OCI-LY7 (cell line): ENCODE measurements around the gene GRID2IP. TPM values are rescaled to one million over a fixed set of nuclear protein-coding genes. Genes with fewer than 3 reads are reported as not detected.
"Not testable (repeated sequence)": the region's sequence is repeated elsewhere in the genome, so short reads cannot be mapped to it uniquely, and the experiment has no call there.

Experiments used
- BruUV-seq: library from RNA; stranded (reverse); fragments of 400-500 nt; replicated peaks from 2 replicates; lab custom pipeline; 2021; lab: Mats Ljungman, UMichigan
- CTCF ChIA-PET: fragments of 300-600 bp; sonication (Branson Sonifier 250); formaldehyde crosslinking; loops from one replicate; lab custom pipeline; 2022; ENCODE audit warnings: antibody characterized with exemption; ENCODE audit not compliant: unreplicated experiment; lab: Charles Lee
- POLR2A ChIA-PET: fragments of 300-600 bp; sonication (Branson Sonifier 250); formaldehyde crosslinking; loops from one replicate; lab custom pipeline; 2022; ENCODE audit warnings: antibody characterized with exemption; lab: Charles Lee
- DNase-seq: peaks from one replicate; pipeline ENCODE4 v3.0.0-alpha.2; 2015; ENCODE audit warnings: low spot score
- H2AFZ ChIP-seq: fragments of 200-600 bp; sonication (generic), shearing (Covaris generic); 2 replicates; pipeline ENCODE4 v1.6.1; 2014; ENCODE audit warnings: mild to moderate bottlenecking, antibody characterized with exemption, low read length, moderate library complexity
- H3K27ac ChIP-seq: fragments of 200-600 bp; sonication (generic); 2 replicates; pipeline ENCODE4 v1.5.1; 2014; ENCODE audit warnings: mixed run types, low read depth, mild to moderate bottlenecking, moderate library complexity, low read length, inconsistent platforms; ENCODE audit not compliant: poor library complexity, severe bottlenecking
- H3K36me3 ChIP-seq: fragments of 200-600 bp; sonication (generic); 2 replicates; pipeline ENCODE4 v1.6.1; 2014; ENCODE audit warnings: mild to moderate bottlenecking, antibody characterized with exemption, low read length, moderate library complexity, mixed read lengths; ENCODE audit not compliant: insufficient read depth
- H3K4me1 ChIP-seq: fragments of 200-600 bp; sonication (generic); 2 replicates; pipeline ENCODE4 v1.5.1; 2014; ENCODE audit warnings: mild to moderate bottlenecking, low read length; ENCODE audit not compliant: insufficient read depth, poor library complexity, severe bottlenecking
- H3K4me2 ChIP-seq: fragments of 200-600 bp; sonication (generic); 2 replicates; pipeline ENCODE4 v1.6.1; 2014; ENCODE audit warnings: mild to moderate bottlenecking, low read length
- H3K4me3 ChIP-seq: fragments of 200-600 bp; sonication (generic); 2 replicates; pipeline ENCODE4 v1.5.1; 2014; ENCODE audit warnings: mild to moderate bottlenecking, low read depth, low read length; ENCODE audit not compliant: poor library complexity, severe bottlenecking
- H3K79me2 ChIP-seq: fragments of 200-600 bp; sonication (generic); 2 replicates; pipeline ENCODE4 v1.6.1; 2016; ENCODE audit warnings: low read depth, mild to moderate bottlenecking, low read length, moderate library complexity, mixed read lengths; ENCODE audit not compliant: insufficient read depth
- H3K9me2 ChIP-seq: fragments of 200-600 bp; sonication (generic); 2 replicates; pipeline ENCODE4 v1.6.1; 2016; ENCODE audit warnings: mild to moderate bottlenecking, low read length, mixed read lengths; ENCODE audit not compliant: insufficient read depth
- H3K9me3 ChIP-seq: fragments of 200-600 bp; sonication (generic); 2 replicates; pipeline ENCODE4 v1.6.1; 2014; ENCODE audit warnings: mild to moderate bottlenecking, mixed run types, low read length, mixed read lengths
- H4K20me1 ChIP-seq: fragments of 200-600 bp; sonication (generic); 2 replicates; pipeline ENCODE4 v1.6.1; 2014; ENCODE audit warnings: mild to moderate bottlenecking, antibody characterized with exemption, low read length, moderate library complexity, mixed read lengths; ENCODE audit not compliant: insufficient read depth
- EZH2phosphoT487 ChIP-seq: fragments of 200-600 bp; sonication (generic); IDR thresholded peaks from 2 replicates; pipeline ENCODE4 v1.6.1; 2018; ENCODE audit warnings: low read depth, borderline replicate concordance, mild to moderate bottlenecking, mixed run types, antibody characterized with exemption, low read length, moderate library complexity, mixed read lengths
- intact Hi-C: fragments of 100-400 bp; cut with micrococcal nuclease; formaldehyde crosslinking; loops from one replicate; pipeline ENCODE4 v1.10.0; 2022; ENCODE audit not compliant: unreplicated experiment
- total RNA-seq, 2 experiments: library from RNA; depleted of rRNA in 1 of 2; stranded (reverse); fragments of >200 nt in 1 of 2; shearing (Covaris generic) in 1 of 2; gene quantifications; 2 replicates each; pipeline ENCODE4 v1.2.3, GENCODE V29; 2014 to 2022
- TF ChIP-seq, protein P1 (sequence below): fragments of 200-600 bp; sonication (generic); conservative IDR thresholded peaks from 2 replicates; pipeline ENCODE4 v1.5.1; 2014; ENCODE audit warnings: mild to moderate bottlenecking, antibody characterized with exemption, low read length, moderate library complexity, mixed read lengths

Gene GRID2IP
- total RNA-seq, 2 experiments from 2014 or later = 0.16 to 0.32 TPM

DNA sequence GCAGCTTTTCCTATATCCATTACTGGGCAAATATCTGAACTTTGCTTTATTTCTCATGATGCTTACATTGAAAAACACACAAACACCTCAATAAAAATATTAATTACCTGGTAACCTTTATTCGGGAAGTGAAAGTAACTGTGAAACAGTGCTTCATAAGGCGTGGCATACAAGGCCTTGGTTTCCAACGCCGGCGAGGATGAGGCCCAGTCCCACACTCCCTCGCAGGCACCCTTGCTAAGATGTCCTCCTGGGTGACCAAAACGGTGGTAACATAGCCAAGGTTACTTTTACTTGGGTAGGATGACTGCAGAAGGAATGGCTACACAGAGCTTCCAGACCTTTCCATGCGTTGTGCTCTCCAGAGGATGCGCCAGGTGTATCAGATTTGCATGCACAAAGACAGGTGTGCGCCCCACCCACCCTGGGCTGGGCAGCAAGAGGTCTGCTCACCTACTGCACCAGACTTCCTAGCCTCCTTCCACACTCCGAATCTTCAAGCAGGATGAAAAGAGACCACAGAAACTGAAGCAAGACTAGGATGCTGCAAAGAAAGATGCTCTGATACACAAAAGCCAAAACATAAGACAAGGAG lies 90.2 kb downstream of the GRID2IP start:
- H3K4me2 ChIP-seq = no peak overlapping the region
- DNase-seq = no peak
- H3K4me3 ChIP-seq = no peak overlapping the region
- no peak overlapping the region for H2AFZ ChIP-seq
- H3K9me3 ChIP-seq = no peaks in the 10 kb centered on the region
- intact Hi-C loops = no loop called here
- no peaks in the 10 kb centered on the region for H3K79me2 ChIP-seq
- no peak for TF ChIP-seq EZH2phosphoT487
- TF ChIP-seq, protein P1, sequence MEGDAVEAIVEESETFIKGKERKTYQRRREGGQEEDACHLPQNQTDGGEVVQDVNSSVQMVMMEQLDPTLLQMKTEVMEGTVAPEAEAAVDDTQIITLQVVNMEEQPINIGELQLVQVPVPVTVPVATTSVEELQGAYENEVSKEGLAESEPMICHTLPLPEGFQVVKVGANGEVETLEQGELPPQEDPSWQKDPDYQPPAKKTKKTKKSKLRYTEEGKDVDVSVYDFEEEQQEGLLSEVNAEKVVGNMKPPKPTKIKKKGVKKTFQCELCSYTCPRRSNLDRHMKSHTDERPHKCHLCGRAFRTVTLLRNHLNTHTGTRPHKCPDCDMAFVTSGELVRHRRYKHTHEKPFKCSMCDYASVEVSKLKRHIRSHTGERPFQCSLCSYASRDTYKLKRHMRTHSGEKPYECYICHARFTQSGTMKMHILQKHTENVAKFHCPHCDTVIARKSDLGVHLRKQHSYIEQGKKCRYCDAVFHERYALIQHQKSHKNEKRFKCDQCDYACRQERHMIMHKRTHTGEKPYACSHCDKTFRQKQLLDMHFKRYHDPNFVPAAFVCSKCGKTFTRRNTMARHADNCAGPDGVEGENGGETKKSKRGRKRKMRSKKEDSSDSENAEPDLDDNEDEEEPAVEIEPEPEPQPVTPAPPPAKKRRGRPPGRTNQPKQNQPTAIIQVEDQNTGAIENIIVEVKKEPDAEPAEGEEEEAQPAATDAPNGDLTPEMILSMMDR = no peak
- no peaks in the 10 kb centered on the region for H4K20me1 ChIP-seq
- peaks cover 11% of the 10 kb centered on the region for H3K4me1 ChIP-seq
- ChIA-PET CTCF (no interaction called here), POLR2A (no interaction called here)
- H3K9me2 ChIP-seq = no peaks in the 10 kb centered on the region
- H3K27ac ChIP-seq = no peak overlapping the region
- H3K36me3 ChIP-seq = peaks cover 51% of the 10 kb centered on the region
- BruUV-seq = no TSS peak

DNA sequence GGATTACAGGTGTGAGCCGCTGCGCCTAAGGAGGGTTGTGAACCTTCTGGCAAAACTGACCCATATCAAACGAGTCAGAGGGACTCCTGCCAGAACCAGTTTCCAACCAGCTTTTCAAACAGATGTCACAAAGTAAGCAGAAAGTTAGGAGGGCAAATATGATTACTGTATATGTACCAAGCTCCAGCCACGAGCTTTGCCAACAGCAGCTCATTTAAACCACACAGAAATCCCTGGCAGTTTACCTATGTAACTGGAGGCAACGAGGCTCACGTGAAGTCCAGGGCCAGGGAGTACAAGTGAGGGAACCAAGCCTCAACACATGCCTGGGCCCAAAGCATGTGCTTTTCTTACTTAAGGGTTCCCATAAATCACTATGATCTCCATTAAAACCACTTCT lies 91.0 kb downstream of the GRID2IP start:
- TF ChIP-seq EZH2phosphoT487 = no peak
- TF ChIP-seq, protein P1 = no peak
- Histone ChIP-seq H3K9me2 (no peaks in the 10 kb centered on the region), H3K36me3 (peaks cover 43% of the 10 kb centered on the region), H2AFZ (no peak overlapping the region), H3K4me3 (no peak overlapping the region), H4K20me1 (no peaks in the 10 kb centered on the region), H3K27ac (no peak overlapping the region), H3K79me2 (no peaks in the 10 kb centered on the region), H3K9me3 (no peaks in the 10 kb centered on the region), H3K4me2 (no peak overlapping the region), H3K4me1 (peaks cover 11% of the 10 kb centered on the region)
- intact Hi-C loops = no loop called here
- DNase-seq = no peak
- no TSS peak for BruUV-seq
- POLR2A ChIA-PET = interaction anchor here (0.9 kb wide), 1 partner anchor 12 kb away, joined by 4 read pairs; the partner anchor contains the start of gene DAGLB
- CTCF ChIA-PET = no interaction called here

DNA sequence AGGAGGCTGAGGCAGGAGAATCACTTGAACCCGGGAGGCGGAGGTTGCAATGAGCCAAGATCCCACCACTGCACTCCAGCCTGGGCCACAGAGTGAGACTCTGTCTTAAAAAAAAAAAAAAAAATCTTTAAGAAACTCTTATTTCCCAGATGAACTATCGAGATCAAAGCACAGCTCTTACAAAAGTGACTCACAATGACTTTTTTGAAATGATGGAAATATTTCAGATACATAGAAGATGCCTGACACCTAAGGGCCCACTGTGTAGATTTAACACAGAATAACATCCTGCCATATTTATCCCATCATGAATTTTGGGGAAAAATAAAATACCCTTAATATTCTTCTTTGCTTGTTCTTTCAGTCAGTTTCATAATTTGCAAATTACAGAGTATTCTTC lies 92.6 kb downstream of the GRID2IP start:
- H3K27ac ChIP-seq, H3K4me3 ChIP-seq, H3K9me3 ChIP-seq, H3K79me2 ChIP-seq, DNase-seq, H2AFZ ChIP-seq, H3K9me2 ChIP-seq, BruUV-seq, intact Hi-C loops, CTCF ChIA-PET, H4K20me1 ChIP-seq, H3K4me2 ChIP-seq: not testable (repeated sequence)
- POLR2A ChIA-PET = interaction anchor here (0.7 kb wide), 1 partner anchor 22 kb away, joined by 3 read pairs; no protein-coding TSS in a partner anchor
- Histone ChIP-seq H3K36me3 (peaks cover 35% of the 10 kb centered on the region), H3K4me1 (peaks cover 11% of the 10 kb centered on the region)
